Caco-2 (cell line): ENCODE data around the gene HMGCLL1. TPM values are rescaled to one million over a fixed set of nuclear protein-coding genes. Genes with fewer than 3 reads are reported as not detected.

Experiments used
- BruUV-seq: library from RNA; stranded (reverse); fragments of 400-500 nt; replicated peaks from 2 replicates; lab custom pipeline; 2021; lab: Mats Ljungman, UMichigan
- CTCF ChIA-PET: fragments of 300-600 bp; sonication (Branson Sonifier 250); formaldehyde crosslinking; loops from one replicate; lab custom pipeline; 2022; ENCODE audit warnings: antibody characterized with exemption; lab: Charles Lee
- POLR2A ChIA-PET: fragments of 300-600 bp; sonication (Branson Sonifier 250); formaldehyde crosslinking; loops from one replicate; lab custom pipeline; 2022; ENCODE audit warnings: antibody characterized with exemption; lab: Charles Lee
- DNase-seq, 2 experiments: peaks; one replicate each; pipeline versions ENCODE4 v3.0.0 to v3.0.0-alpha.2; 2020 to 2022
- H3K27me3 ChIP-seq: replicated peaks from 2 replicates; pipeline ENCODE4 v1.6.0; 2011; ENCODE audit warnings: low read length; ENCODE audit not compliant: control insufficient read depth, insufficient read depth
- H3K36me3 ChIP-seq: 2 replicates; pipeline ENCODE4 v1.5.1; 2011; ENCODE audit warnings: low read length; ENCODE audit not compliant: control insufficient read depth, insufficient read depth
- H3K4me1 ChIP-seq: fragments of 250-450 bp; sonication (Bioruptor Pico); 2 replicates; pipeline ENCODE4 v1.5.1; 2020; ENCODE audit warnings: mild to moderate bottlenecking
- H3K4me3 ChIP-seq: 2 replicates; pipeline ENCODE4 v1.5.1; 2011; ENCODE audit warnings: low read depth, mild to moderate bottlenecking, control low read depth, low read length
- H3K9me3 ChIP-seq: fragments of 250-450 bp; sonication (Bioruptor Pico); 2 replicates; pipeline ENCODE4 v1.5.1; 2020; ENCODE audit warnings: mild to moderate bottlenecking, moderate library complexity
- H3K27ac Mint-ChIP-seq: one replicate; pipeline ENCODE4 v1.8.0; 2022; ENCODE audit warnings: mixed read lengths; ENCODE audit not compliant: unreplicated experiment
- H3K27me3 Mint-ChIP-seq: one replicate; pipeline ENCODE4 v1.8.0; 2022; ENCODE audit warnings: mixed read lengths; ENCODE audit not compliant: insufficient read depth, unreplicated experiment
- H3K36me3 Mint-ChIP-seq: one replicate; pipeline ENCODE4 v1.8.0; 2022; ENCODE audit warnings: mild to moderate bottlenecking, mixed read lengths; ENCODE audit not compliant: insufficient read depth, unreplicated experiment
- H3K4me1 Mint-ChIP-seq: one replicate; pipeline ENCODE4 v1.8.0; 2022; ENCODE audit warnings: low read depth, mixed read lengths; ENCODE audit not compliant: unreplicated experiment
- H3K4me3 Mint-ChIP-seq: one replicate; pipeline ENCODE4 v1.8.0; 2022; ENCODE audit warnings: mild to moderate bottlenecking, moderate library complexity, mixed read lengths; ENCODE audit not compliant: unreplicated experiment
- H3K9me3 Mint-ChIP-seq: one replicate; pipeline ENCODE4 v1.8.0; 2022; ENCODE audit warnings: mixed read lengths; ENCODE audit not compliant: unreplicated experiment
- intact Hi-C: fragments of 100-400 bp; cut with micrococcal nuclease; formaldehyde crosslinking; loops from one replicate; pipeline ENCODE4 v1.10.0; 2022; ENCODE audit not compliant: unreplicated experiment
- total RNA-seq: library from RNA; stranded (reverse); gene quantifications from 2 replicates; pipeline ENCODE4 v1.2.3, GENCODE V29; 2022
- TF ChIP-seq, protein P1 (sequence below), 2 experiments: fragments of 200-600 bp in 1 of 2; IDR thresholded peaks; 1 replicate in 1 of 2; 2 replicates in 1 of 2; pipeline versions ENCODE4 v1.5.1 to v1.8.0; 2011 to 2022; ENCODE audit warnings: antibody characterized with exemption in 1 of 2, control low read depth in 1 of 2, inconsistent platforms in 1 of 2, low read depth in 1 of 2, low read length in 1 of 2, mild to moderate bottlenecking in 1 of 2, moderate library complexity in 1 of 2; ENCODE audit not compliant: insufficient read depth in 1 of 2, severe bottlenecking in 1 of 2, unreplicated experiment in 1 of 2

HMGCLL1 gene
- total RNA-seq, 1 experiment from 2014 or later: not detected

GRCh38 chr6:55567558-55567957 lies 11.4 kb downstream of the HMGCLL1 start:
- POLR2A ChIA-PET: no interaction called here

GRCh38 chr6:55566036-55566710 lies 12.8 kb downstream of the HMGCLL1 start:
- Mint-ChIP-seq H3K36me3 (no peaks in the 10 kb centered on the region), H3K4me1 (no peaks in the 10 kb centered on the region), H3K27me3 (no peaks in the 10 kb centered on the region), H3K4me3 (no peak overlapping the region), H3K27ac (no peak overlapping the region), H3K9me3 (no peaks in the 10 kb centered on the region)
- TF ChIP-seq, protein P1, sequence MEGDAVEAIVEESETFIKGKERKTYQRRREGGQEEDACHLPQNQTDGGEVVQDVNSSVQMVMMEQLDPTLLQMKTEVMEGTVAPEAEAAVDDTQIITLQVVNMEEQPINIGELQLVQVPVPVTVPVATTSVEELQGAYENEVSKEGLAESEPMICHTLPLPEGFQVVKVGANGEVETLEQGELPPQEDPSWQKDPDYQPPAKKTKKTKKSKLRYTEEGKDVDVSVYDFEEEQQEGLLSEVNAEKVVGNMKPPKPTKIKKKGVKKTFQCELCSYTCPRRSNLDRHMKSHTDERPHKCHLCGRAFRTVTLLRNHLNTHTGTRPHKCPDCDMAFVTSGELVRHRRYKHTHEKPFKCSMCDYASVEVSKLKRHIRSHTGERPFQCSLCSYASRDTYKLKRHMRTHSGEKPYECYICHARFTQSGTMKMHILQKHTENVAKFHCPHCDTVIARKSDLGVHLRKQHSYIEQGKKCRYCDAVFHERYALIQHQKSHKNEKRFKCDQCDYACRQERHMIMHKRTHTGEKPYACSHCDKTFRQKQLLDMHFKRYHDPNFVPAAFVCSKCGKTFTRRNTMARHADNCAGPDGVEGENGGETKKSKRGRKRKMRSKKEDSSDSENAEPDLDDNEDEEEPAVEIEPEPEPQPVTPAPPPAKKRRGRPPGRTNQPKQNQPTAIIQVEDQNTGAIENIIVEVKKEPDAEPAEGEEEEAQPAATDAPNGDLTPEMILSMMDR (IDR thresholded peaks at IDR 0.05; ENCODE audit: insufficient read depth in 1 of 2, low read depth in 1 of 2, low read length in 1 of 2, severe bottlenecking in 1 of 2, unreplicated experiment in 1 of 2): no peak
- Histone ChIP-seq H3K27me3 (no peaks in the 10 kb centered on the region), H3K9me3 (no peaks in the 10 kb centered on the region), H3K4me3 (no peak overlapping the region), H3K36me3 (no peaks in the 10 kb centered on the region), H3K4me1 (no peaks in the 10 kb centered on the region)
- intact Hi-C loops: no loop called here
- BruUV-seq: no TSS peak
- ChIA-PET CTCF (no interaction called here), POLR2A (no interaction called here)
- no peak for DNase-seq

More at GRCh38 chr6:55567558-55567957, 11.4 kb downstream of the HMGCLL1 start:
- H3K4me1 Mint-ChIP-seq: no peaks in the 10 kb centered on the region
- H3K9me3 Mint-ChIP-seq: no peaks in the 10 kb centered on the region
- H3K4me3 Mint-ChIP-seq: no peak overlapping the region
- H3K36me3 Mint-ChIP-seq: no peaks in the 10 kb centered on the region
- no peak for DNase-seq
- Histone ChIP-seq H3K27me3 (no peaks in the 10 kb centered on the region), H3K4me1 (no peaks in the 10 kb centered on the region), H3K36me3 (no peaks in the 10 kb centered on the region), H3K9me3 (no peaks in the 10 kb centered on the region), H3K4me3 (no peak overlapping the region)
- H3K27ac Mint-ChIP-seq: no peak overlapping the region
- TF ChIP-seq, protein P1 (IDR thresholded peaks at IDR 0.05; ENCODE audit: insufficient read depth in 1 of 2, low read depth in 1 of 2, low read length in 1 of 2, severe bottlenecking in 1 of 2, unreplicated experiment in 1 of 2): no peak
- no peaks in the 10 kb centered on the region for H3K27me3 Mint-ChIP-seq
- intact Hi-C loops: no loop called here
- no TSS peak for BruUV-seq
- CTCF ChIA-PET: no interaction called here

- no peak overlapping the region for H3K4me3 Mint-ChIP-seq
- TF ChIP-seq, protein P1 (IDR thresholded peaks at IDR 0.05; ENCODE audit: insufficient read depth in 1 of 2, low read depth in 1 of 2, low read length in 1 of 2, severe bottlenecking in 1 of 2, unreplicated experiment in 1 of 2): no peak
- no peaks in the 10 kb centered on the region for H3K36me3 Mint-ChIP-seq
- Histone ChIP-seq H3K27me3 (no peaks in the 10 kb centered on the region), H3K9me3 (no peaks in the 10 kb centered on the region), H3K4me1 (no peaks in the 10 kb centered on the region), H3K4me3 (no peak overlapping the region), H3K36me3 (no peaks in the 10 kb centered on the region)
- H3K9me3 Mint-ChIP-seq: no peaks in the 10 kb centered on the region
- intact Hi-C loops: no loop called here
- H3K27me3 Mint-ChIP-seq: no peaks in the 10 kb centered on the region
- POLR2A ChIA-PET: no interaction called here
- BruUV-seq: no TSS peak
- no peaks in the 10 kb centered on the region for H3K4me1 Mint-ChIP-seq
- no peak for DNase-seq
- no peak overlapping the region for H3K27ac Mint-ChIP-seq
- CTCF ChIA-PET: no interaction called here
Observed at GRCh38 chr6:55562318-55562717, 16.7 kb downstream of the HMGCLL1 start.
